Endothelial cell of umbilical vein (primary cell): ENCODE data around the gene DNAJB11. TPM values are rescaled to one million over a fixed set of nuclear protein-coding genes. Genes with fewer than 3 reads are reported as not detected.

Experiments used
- BruUV-seq: library from RNA; stranded (reverse); fragments of 400-500 nt; replicated peaks from 2 replicates; lab custom pipeline; 2021; lab: Mats Ljungman, UMichigan
- CTCF ChIA-PET: fragments of 300-600, 350-600 bp; sonication (Branson Sonifier 250); formaldehyde crosslinking; loops from one replicate; lab custom pipeline; 2021; ENCODE audit warnings: antibody characterized with exemption, inconsistent platforms; lab: Charles Lee
- POLR2A ChIA-PET: fragments of 300-600, 350-600 bp; sonication (Branson Sonifier 250); formaldehyde crosslinking; loops from one replicate; lab custom pipeline; 2021; ENCODE audit warnings: antibody characterized with exemption, inconsistent platforms; lab: Charles Lee
- DNase-seq: peaks from one replicate; pipeline ENCODE4 v3.0.0-alpha.2; 2011; ENCODE audit warnings: low read depth, low spot score
- FAIRE-seq: peaks from 2 replicates; lab custom pipeline; 2011; peaks lifted over from hg19 to GRCh38; lab: Jason Lieb, UNC
- H2AFZ ChIP-seq: 2 replicates; pipeline ENCODE4 v1.6.0; 2012; ENCODE audit warnings: low read depth, low read length, control low read depth, inconsistent platforms
- H3K27ac ChIP-seq: 2 replicates; pipeline ENCODE4 v1.5.1; 2011; ENCODE audit warnings: low read depth, mild to moderate bottlenecking, control low read depth, low read length, moderate library complexity; ENCODE audit not compliant: insufficient read depth
- H3K27me3 ChIP-seq, 2 experiments: 2 replicates each; pipeline versions ENCODE4 v1.6.0 to v1.6.1; 2011; ENCODE audit warnings: low read length in 2 of 2, mixed read lengths in 1 of 2; ENCODE audit not compliant: control insufficient read depth in 2 of 2, insufficient read depth in 2 of 2
- H3K36me3 ChIP-seq, 2 experiments: 2 replicates in 1 of 2; 3 replicates in 1 of 2; pipeline ENCODE4 v1.5.1; 2011; ENCODE audit warnings: low read length in 2 of 2, mild to moderate bottlenecking in 1 of 2, moderate library complexity in 1 of 2; ENCODE audit not compliant: control insufficient read depth in 2 of 2, insufficient read depth in 2 of 2; ENCODE audit errors: extremely low read depth in 1 of 2
- H3K4me1 ChIP-seq: 3 replicates; pipeline ENCODE4 v1.5.1; 2011; ENCODE audit warnings: mild to moderate bottlenecking, low read length; ENCODE audit not compliant: control insufficient read depth, insufficient read depth; ENCODE audit errors: extremely low read depth
- H3K4me2 ChIP-seq: 2 replicates; pipeline ENCODE4 v1.6.1; 2011; ENCODE audit warnings: low read length, control low read depth, mixed read lengths; ENCODE audit not compliant: insufficient read depth
- H3K4me3 ChIP-seq, 3 experiments: fragments of 200-600 bp in 1 of 3; sonication (generic), shearing (Covaris generic) in 1 of 3; replicated peaks in 1 of 3; 2 replicates each; pipeline ENCODE4 v1.5.1; 2011 to 2016; ENCODE audit warnings: control low read depth in 3 of 3, low read length in 3 of 3, mild to moderate bottlenecking in 2 of 3, inconsistent platforms in 1 of 3, low read depth in 1 of 3, moderate library complexity in 1 of 3; ENCODE audit not compliant: insufficient read depth in 1 of 3
- H3K79me2 ChIP-seq: 2 replicates; pipeline ENCODE4 v1.6.0; 2012; ENCODE audit warnings: low read length, inconsistent platforms; ENCODE audit not compliant: control insufficient read depth, insufficient read depth
- H3K9ac ChIP-seq: replicated peaks from 2 replicates; pipeline ENCODE3; 2011; ENCODE audit warnings: low read length, control low read depth; ENCODE audit not compliant: insufficient read depth; ENCODE audit errors: extremely low read depth
- H3K9me1 ChIP-seq: replicated peaks from 3 replicates; pipeline ENCODE4 v1.6.0; 2011; ENCODE audit warnings: mild to moderate bottlenecking, low read length; ENCODE audit not compliant: control insufficient read depth, insufficient read depth; ENCODE audit errors: extremely low read depth
- H3K9me3 ChIP-seq: replicated peaks from 2 replicates; pipeline ENCODE4 v1.5.1; 2012; ENCODE audit warnings: low read length, inconsistent platforms; ENCODE audit not compliant: control insufficient read depth, insufficient read depth
- H4K20me1 ChIP-seq: replicated peaks from 2 replicates; pipeline ENCODE3; 2011; ENCODE audit warnings: mild to moderate bottlenecking, low read length; ENCODE audit not compliant: control insufficient read depth, insufficient read depth; ENCODE audit errors: extremely low read depth
- EZH2 ChIP-seq: IDR thresholded peaks from 2 replicates; pipeline ENCODE4 v1.6.1; 2012; ENCODE audit warnings: borderline replicate concordance, low read depth, mild to moderate bottlenecking, moderate library complexity, low read length, inconsistent platforms; ENCODE audit not compliant: severe bottlenecking
- FOS ChIP-seq: IDR thresholded peaks from 2 replicates; pipeline ENCODE4 v1.6.1; 2011; ENCODE audit warnings: mild to moderate bottlenecking, low read length, moderate library complexity, borderline replicate concordance; ENCODE audit not compliant: insufficient read depth
- GATA2 ChIP-seq: IDR thresholded peaks from 2 replicates; pipeline ENCODE4 v1.7.0; 2011; ENCODE audit warnings: low read depth, mild to moderate bottlenecking, moderate library complexity, mixed read lengths, low read length; ENCODE audit not compliant: insufficient read length, insufficient read depth
- JUN ChIP-seq: IDR thresholded peaks from 2 replicates; pipeline ENCODE4 v1.6.1; 2011; ENCODE audit warnings: borderline replicate concordance, low read depth; ENCODE audit not compliant: insufficient read length, insufficient read depth
- MYC ChIP-seq: IDR thresholded peaks from one replicate; pipeline ENCODE4 v1.6.1; 2011; ENCODE audit warnings: mild to moderate bottlenecking, low read depth, low read length
- POLR2A ChIP-seq: IDR thresholded peaks from 2 replicates; pipeline ENCODE4 v1.6.1; 2012; ENCODE audit warnings: low read depth, mild to moderate bottlenecking, control low read depth, low read length
- POLR2AphosphoS5 ChIP-seq: IDR thresholded peaks from 2 replicates; pipeline ENCODE4 v1.6.1; 2012; ENCODE audit warnings: low read depth, mild to moderate bottlenecking, control low read depth, low read length, moderate library complexity; ENCODE audit not compliant: insufficient read depth
- dilution Hi-C: fragments of 300-500 bp; cut with MboI; formaldehyde crosslinking; loops from one replicate; pipeline ENCODE4 v1.15.0; 2019; ENCODE audit warnings: low sequenced_read_pairs; ENCODE audit not compliant: extremely low pct_ligation_motif_present
- intact Hi-C: fragments of 100-400 bp; cut with micrococcal nuclease; formaldehyde crosslinking; loops from one replicate; pipeline ENCODE4 v1.10.0; 2022
- polyA plus RNA-seq, 4 experiments: library from polyadenylated mRNA; depleted of rRNA in 3 of 4; stranded (reverse) in 3 of 4; unstranded in 1 of 4; fragments of >200 nt; gene quantifications; 2 replicates each; pipeline versions ENCODE4 v1.2.1 to v1.2.3, GENCODE V29; 2011 to 2012; ENCODE audit warnings: missing spikeins in 1 of 4
- total RNA-seq: library from RNA; stranded (reverse); gene quantifications from 2 replicates; pipeline ENCODE4 v1.2.3, GENCODE V29; 2021
- TF ChIP-seq, protein P1 (sequence below), 2 donors: IDR thresholded peaks; 1 replicate in 1 of 2; 2 replicates in 1 of 2; pipeline ENCODE4 v1.5.1; 2011; ENCODE audit warnings: low read length in 2 of 2, mild to moderate bottlenecking in 2 of 2, moderate library complexity in 2 of 2, control low read depth in 1 of 2, inconsistent platforms in 1 of 2, low read depth in 1 of 2; ENCODE audit not compliant: insufficient read depth in 1 of 2; ENCODE audit errors: extremely low read depth in 1 of 2
- TF ChIP-seq, protein P2 (sequence below): IDR thresholded peaks from 2 replicates; pipeline ENCODE4 v1.6.1; 2011; ENCODE audit not compliant: insufficient read depth, insufficient read length

DNAJB11 gene
- total and polyA plus RNA-seq, 2 donors (not counting 3 experiments of a cell fraction or from before 2014, with no cell fraction given), result 39.5 to 87.6 TPM

DNA sequence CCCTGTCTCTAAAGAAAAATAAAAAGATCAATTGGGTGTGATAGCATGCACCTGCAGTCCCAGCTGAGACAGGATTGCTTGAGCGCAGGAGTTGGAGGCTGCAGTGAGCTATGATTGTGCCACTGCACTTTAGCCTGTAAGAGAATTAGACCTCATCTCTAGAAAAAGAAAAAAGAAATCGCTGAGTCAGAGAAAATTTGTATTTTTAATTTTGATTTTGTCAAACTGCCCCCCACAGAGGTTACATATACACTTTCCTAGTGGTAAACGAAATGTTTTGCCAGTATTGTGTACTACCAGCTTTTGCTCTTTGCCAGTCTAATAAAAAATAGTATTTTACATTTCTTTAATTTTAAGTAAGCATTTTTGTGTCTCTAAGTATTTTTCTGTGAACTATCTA is 21.0 kb upstream of the DNAJB11 start:
- Histone ChIP-seq H3K9me3 (no peaks in the 10 kb centered on the region), H3K4me3 (no peak overlapping the region), H3K27me3 (no peaks in the 10 kb centered on the region), H3K36me3 (peaks cover 4 to 9% of the 10 kb centered on the region in 2 experiments), H4K20me1 (no peaks in the 10 kb centered on the region), H2AFZ (no peak overlapping the region), H3K27ac (no peak overlapping the region), H3K9me1 (no peaks in the 10 kb centered on the region), H3K9ac (no peak overlapping the region), H3K4me1 (no peaks in the 10 kb centered on the region), H3K79me2 (no peaks in the 10 kb centered on the region), H3K4me2 (no peak overlapping the region)
- DNase-seq (no peak), FAIRE-seq (no peak)
- ChIA-PET CTCF (interaction anchor here (0.6 to 2.4 kb wide), 3 partner anchors 9 to 65 kb away, joined by 3 to 14 read pairs (median 4); no protein-coding TSS in a partner anchor), POLR2A (no interaction called here)
- dilution Hi-C loops, result no loop called here
- TF ChIP-seq MYC (no peak), GATA2 (no peak), POLR2AphosphoS5 (no peak), POLR2A (no peak), FOS (no peak), EZH2 (no peak), JUN (no peak)
- TF ChIP-seq, protein P1, sequence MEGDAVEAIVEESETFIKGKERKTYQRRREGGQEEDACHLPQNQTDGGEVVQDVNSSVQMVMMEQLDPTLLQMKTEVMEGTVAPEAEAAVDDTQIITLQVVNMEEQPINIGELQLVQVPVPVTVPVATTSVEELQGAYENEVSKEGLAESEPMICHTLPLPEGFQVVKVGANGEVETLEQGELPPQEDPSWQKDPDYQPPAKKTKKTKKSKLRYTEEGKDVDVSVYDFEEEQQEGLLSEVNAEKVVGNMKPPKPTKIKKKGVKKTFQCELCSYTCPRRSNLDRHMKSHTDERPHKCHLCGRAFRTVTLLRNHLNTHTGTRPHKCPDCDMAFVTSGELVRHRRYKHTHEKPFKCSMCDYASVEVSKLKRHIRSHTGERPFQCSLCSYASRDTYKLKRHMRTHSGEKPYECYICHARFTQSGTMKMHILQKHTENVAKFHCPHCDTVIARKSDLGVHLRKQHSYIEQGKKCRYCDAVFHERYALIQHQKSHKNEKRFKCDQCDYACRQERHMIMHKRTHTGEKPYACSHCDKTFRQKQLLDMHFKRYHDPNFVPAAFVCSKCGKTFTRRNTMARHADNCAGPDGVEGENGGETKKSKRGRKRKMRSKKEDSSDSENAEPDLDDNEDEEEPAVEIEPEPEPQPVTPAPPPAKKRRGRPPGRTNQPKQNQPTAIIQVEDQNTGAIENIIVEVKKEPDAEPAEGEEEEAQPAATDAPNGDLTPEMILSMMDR (IDR thresholded peaks at IDR 0.05; ENCODE audit: extremely low read depth in 1 of 2, insufficient read depth in 1 of 2, low read depth in 1 of 2, low read length in 2 of 2), result no peak
- TF ChIP-seq, protein P2, sequence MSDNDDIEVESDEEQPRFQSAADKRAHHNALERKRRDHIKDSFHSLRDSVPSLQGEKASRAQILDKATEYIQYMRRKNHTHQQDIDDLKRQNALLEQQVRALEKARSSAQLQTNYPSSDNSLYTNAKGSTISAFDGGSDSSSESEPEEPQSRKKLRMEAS, result no peak
- BruUV-seq, result no TSS peak
- intact Hi-C loops, result loop anchor here (10.0 kb wide), 1 partner anchor 895 kb away; no protein-coding TSS in a partner anchor
